Cerebellar nuclear complex (tissue), 1 donor: ENCODE results near the gene ZNF174.

ENCODE experiments used
- DNase-seq, 2 experiments: peaks; one replicate each; lab custom pipeline; 2025; lab: John Stamatoyannopoulos, UW

The ZNF174 gene

DNA sequence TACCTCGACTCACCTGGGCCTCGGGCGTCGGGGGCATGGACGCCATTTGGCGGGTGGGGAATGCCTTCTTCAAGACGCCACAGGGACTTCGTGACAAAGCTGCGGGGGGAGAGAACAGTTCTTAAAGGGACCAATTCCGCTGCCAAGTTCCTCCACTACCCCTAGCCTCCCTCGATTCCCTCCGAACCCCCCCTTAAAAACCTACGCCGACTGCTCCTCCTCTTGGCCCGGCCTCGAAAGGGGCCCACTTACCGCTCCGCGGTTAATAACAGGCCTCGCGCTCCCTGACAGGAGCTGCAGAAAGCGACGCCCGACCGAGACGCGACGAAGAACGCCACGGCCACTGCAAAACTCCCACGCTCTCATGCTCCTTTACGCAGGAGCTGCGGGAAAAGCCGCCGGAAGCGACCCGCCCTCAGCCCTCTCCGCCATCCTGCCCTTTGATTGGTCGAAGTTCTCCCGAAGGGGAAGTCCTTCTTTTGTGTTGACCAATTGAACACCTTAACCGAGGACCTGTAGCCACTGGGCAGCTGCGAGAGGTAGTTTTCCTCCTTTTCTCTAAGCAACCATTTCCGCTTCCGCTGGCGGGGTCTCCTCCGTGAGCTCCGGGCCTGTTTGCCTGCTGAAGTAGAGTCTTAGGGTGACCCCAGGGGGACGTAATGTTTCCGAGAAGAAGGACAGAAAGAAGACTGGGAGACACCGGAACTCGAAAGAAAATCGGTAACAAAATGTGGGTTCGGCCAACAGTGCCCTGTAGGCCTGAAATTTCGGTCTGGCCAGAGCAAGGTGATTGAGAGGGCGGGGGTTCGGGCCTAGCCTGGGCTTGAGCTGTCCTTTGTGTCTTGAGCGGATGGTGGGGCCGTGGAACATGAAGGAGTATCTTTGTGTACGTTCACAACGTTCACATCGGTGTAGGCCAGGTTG is 42.4 kb downstream of the ZNF174 start, which contains the start of the genes NAA60 and ZNF597:
TSS of gene NAA60 (plus strand) at position 573 of the 924 bp plus-strand sequence. CDS start 32,548 bp downstream, outside the sequence.
TSS of gene ZNF597 (minus strand) at position 397 of the 924 bp plus-strand sequence. CDS start at position 46, 351 bp downstream.
- peak; percentile 41 to 71 for DNase-seq

DNA sequence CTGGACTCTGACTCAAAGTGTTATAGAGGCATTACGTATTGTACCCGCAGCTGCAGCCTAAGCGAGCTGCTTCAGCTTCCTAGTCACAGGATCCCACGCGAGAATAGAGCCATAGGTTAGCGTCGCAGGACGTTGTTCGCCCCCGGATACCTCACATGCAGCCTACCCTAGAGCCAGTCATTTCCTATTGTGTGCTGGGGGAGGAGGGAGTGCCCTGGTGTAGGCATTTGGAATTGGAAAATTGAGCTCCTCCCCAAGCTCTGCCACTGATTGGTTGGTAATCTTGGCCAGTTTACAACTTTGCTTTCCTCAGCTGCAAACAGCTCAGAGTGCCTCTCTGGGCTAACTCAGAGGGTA is 43.0 kb downstream of the ZNF174 start:
- no peak for DNase-seq

DNA sequence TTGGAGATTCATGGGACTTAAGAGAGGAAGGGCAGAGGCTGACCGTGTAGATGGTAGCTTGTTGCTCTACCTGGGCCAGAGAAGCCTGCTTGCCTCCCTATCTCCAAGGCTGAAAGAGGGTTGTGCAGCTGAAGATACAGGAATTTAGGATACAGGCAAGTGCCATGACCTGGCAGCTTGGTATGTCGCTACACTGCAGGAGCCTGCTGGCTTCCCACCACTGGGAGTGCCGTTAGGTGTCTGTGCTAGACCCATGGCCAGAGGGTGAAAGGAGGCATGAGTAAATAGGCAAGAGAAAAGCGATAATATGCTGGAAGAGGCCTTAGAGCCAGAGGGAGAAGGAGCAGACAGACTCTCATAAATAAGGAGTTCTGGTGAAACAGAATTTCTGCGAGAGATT is 53.1 kb downstream of the ZNF174 start:
- no peak for DNase-seq

DNA sequence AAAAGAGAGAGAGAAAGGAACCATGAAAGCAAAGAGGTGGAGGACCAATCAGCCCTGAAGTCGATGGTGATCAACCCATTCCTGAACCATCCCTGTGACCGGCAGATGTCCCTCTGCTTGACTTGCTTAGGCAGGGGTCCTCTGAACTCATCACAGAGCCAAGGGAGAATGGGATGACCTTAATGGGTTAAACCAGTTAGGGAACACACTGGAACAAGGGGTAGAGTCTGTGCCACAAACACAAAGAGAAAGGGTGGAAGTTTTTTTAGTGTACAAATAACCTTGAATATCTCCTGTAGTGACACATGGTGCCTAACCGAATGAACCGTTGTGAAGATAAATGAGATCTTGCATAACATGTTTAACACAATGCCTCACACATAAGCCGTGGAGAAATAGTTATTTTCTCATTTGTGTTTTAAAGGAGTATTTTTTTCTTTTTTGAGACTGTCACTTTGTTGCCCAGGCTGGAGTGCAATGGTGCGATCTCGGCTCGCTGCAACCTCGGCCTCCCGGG is 53.7 kb downstream of the ZNF174 start:
- DNase-seq = no peak

DNA sequence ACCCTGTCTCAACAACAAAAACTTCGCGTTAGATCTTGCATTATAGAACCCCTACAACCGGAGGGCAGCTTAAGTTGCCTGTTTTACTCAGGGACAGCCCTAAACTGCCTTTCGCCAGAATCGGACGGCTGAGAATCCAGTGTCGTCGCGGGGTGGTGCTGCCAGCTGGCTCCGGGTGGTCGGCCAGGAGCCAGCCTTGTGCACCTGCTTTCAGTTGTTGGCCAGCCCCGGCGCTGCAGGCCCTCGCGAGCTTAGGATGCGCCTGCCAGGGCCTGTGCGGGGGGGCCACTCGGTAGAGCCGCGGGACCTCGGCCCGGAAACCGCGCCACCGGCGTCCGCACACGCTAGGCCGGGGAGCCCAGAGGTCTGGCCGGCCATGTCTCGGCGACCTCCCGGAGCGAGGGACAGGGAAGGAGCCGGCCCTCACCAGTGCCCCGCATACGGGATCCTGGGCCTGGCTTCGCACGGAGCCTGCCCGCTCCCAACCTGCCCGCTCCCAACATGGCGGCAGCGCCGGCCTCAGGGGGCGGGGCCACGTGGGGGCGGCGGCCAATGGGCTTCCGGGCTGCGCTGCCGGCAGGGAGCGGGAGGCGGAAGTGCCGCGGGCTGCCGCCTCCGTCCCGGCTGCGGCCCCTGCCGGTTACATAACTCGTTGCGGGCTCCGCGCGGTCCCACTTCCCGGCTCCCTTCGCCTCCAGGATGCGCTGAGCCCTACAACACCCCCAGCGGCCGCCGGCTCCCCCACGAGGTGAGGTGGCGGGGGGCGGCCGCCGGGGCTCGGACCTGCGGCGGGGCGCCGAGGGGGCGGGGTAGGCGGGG is 56.6 kb downstream of the ZNF174 start:
- DNase-seq = peak; percentile 32 to 65

DNA sequence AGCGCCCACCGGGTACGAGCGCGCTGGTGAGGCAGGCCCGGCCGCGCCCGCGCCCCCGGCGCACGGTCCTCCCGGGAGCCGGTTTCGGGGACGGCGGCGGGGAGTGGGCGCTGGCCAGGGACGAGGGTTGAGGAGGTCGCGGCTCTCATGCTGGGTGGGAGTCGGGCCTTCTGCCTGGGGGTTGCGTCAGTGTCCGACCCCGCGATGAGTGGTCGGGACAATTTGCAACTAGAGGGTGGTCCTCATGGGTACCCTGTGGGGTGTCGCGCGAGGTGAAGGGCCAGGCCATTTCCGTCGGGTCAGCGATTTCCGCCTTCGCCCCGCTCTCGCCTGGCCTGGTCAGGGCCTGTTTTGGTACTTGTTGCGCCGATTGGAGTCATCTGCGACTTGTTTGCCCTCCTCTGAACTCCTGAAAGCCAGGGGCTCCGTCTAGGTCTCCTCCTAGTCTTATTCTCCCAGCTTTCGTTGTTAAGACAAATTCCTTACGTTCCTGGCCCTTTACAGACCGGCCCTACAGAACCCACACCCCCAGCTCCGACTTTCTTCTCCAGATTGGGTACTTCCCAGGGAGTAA is 57.4 kb downstream of the ZNF174 start:
- DNase-seq = no peak

DNA sequence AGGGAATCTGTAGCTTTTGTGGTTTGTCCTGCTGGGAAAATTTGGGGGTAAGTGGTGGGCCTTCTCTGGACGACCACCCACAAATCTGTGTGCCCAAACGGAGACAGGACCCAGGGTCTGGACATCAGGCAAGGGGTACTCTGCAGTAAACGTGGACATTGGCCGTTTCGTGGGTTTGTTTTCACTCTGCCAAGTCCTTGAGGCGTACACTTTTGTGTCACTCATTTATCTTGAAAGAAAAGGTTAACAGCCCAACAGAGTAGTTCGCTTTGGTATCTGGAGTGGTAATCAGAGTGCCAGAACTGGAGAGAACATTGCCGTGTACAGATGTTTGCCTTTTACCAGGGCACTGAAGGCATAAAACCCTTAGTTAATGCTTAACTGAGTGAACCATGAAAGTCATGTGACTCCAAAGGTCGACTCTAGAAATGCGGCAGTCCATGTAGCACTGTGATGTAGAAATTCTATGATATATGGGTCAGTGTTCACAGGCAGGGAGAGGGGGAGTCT is 57.9 kb downstream of the ZNF174 start:
- no peak for DNase-seq
